ENCODE measurements around the gene CD164. TPM values are rescaled to one million over a fixed set of nuclear protein-coding genes. Genes with fewer than 3 reads are reported as not detected.

CD164 gene
- total and polyA plus RNA-seq, 7 experiments from 2014 or later = 149 to 275 (median 206) TPM

DNA sequence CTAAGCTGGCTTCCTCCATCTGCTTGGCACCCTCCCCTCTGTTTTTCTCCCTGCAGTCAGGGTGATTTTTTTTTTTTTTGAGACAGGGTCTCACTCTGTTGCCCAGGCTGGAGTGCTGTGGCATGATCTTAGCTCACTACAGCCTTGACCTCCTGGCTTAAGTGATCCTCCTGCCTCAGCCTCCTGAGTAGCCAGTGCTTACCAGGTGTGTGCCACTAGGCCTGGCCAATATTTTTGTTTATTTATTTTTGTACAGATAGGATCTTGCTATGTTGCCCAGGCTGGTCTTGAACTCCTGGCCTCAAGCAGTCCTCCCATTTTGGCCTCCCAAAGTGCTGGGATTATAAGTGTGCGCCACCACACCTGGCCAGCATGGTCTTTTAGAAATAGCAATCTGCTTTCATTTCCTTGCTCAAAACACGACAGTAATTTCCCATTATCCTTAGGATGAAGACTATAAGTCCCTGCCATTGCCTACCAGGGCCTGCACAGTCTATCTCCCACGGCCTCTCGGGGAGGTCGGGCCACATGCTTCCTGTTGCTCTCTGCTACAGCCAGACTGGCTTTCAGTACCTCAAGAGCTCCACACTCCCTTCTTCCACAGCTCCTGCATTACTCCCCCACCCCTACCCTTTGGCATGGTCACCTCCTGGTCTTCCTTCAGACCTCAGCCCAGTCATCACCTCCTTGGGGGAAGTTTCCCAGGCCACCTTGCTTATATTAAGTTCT is 11.1 kb upstream of the CD164 start:
- Mint-ChIP-seq H3K27ac (peak overlapping the region in 1 of 9 donors; percentile 14), H3K4me3 (no peak overlapping the region), H3K36me3 (peaks cover 0 to 2% (median 0%) of the 10 kb centered on the region in 5 donors), H3K4me1 (peaks cover 4 to 14% (median 10%) of the 10 kb centered on the region in 7 donors), H3K9me3 (no peaks in the 10 kb centered on the region), H3K27me3 (peaks cover 0 to 2% (median 0%) of the 10 kb centered on the region in 5 donors)
- ChIA-PET POLR2A (interaction anchor here (0.6 to 0.7 kb wide), 2 partner anchors 47 to 86 kb away, joined by 3 read pairs; partner anchors contain the start of gene SMPD2), CTCF (interaction anchor here (0.7 to 1.0 kb wide), 4 partner anchors 8 to 11 kb away, joined by 3 to 5 read pairs (median 4); partner anchors contain the start of gene CD164)
- Histone ChIP-seq H3K4me3 (ENCODE audit: low read length) (no peak overlapping the region), H3K27me3 (ENCODE audit: control insufficient read depth in 2 of 2, insufficient read depth in 2 of 2, low read length in 2 of 2) (no peaks in the 10 kb centered on the region), H3K4me1 (ENCODE audit: control insufficient read depth in 2 of 2, insufficient read depth in 2 of 2, low read length in 2 of 2) (no peaks in the 10 kb centered on the region), H3K27ac (ENCODE audit: low read depth, low read length) (no peak overlapping the region), H3K9me3 (ENCODE audit: control insufficient read depth in 2 of 3, low read length in 3 of 3) (no peaks in the 10 kb centered on the region), H3K36me3 (ENCODE audit: control insufficient read depth in 2 of 3, insufficient read depth in 3 of 3, low read length in 3 of 3) (no peaks in the 10 kb centered on the region)
- ATAC-seq (no peak), DNase-seq (no peak)
- intact Hi-C loops (cut with micrococcal nuclease) = no loop called here

DNA sequence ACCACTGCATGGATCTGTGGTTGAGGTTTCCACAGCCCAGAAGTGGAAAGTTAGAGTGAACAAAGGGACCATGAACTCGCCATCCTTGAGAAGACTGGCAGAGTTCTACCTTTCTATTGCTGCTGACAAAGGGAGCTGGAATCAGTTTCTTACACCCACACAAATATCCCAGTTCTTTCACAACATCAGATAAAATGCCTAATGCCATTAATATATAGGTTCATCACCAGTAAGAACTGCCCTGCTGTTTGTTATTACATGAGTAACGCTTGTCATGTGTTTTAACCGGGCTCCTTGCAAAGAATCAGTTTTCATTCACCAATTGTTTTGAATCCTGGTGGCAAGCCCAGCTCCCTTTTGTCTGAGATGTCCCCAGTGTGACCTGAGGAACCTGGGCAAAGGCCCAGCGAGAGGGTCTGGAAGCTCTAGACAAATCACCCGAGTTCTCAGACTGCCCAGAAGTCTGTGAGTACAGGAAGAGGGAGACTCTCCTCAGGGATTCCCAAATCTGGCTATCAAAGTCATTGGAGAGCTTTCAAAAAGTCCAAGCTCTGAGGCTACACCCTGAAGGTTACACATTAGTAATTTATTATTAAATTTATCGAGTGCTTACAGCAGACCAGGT is 7.5 kb upstream of the CD164 start:
- DNase-seq (no peak), ATAC-seq (no peak)
- peaks cover 0 to 5% (median 0%) of the 10 kb centered on the region in 5 donors for H3K36me3 Mint-ChIP-seq
- H3K27me3 ChIP-seq (ENCODE audit: control insufficient read depth in 2 of 2, insufficient read depth in 2 of 2, low read length in 2 of 2) = no peaks in the 10 kb centered on the region
- H3K4me1 Mint-ChIP-seq = peaks cover 10 to 23% (median 18%) of the 10 kb centered on the region in 7 donors
- H3K9me3 ChIP-seq (ENCODE audit: control insufficient read depth in 2 of 3, low read length in 3 of 3) = no peaks in the 10 kb centered on the region
- H3K4me1 ChIP-seq (ENCODE audit: control insufficient read depth in 2 of 2, insufficient read depth in 2 of 2, low read length in 2 of 2) = no peaks in the 10 kb centered on the region
- no peaks in the 10 kb centered on the region for H3K36me3 ChIP-seq (ENCODE audit: control insufficient read depth in 2 of 3, insufficient read depth in 3 of 3, low read length in 3 of 3)
- ChIA-PET POLR2A (interaction anchor here (1.0 kb wide), 1 partner anchor 65 kb away, joined by 4 read pairs; no protein-coding TSS in a partner anchor), CTCF (interaction anchor here (0.6 kb wide), 1 partner anchor 80 kb away, joined by 3 read pairs; no protein-coding TSS in a partner anchor)
- peak overlapping the region in 1 of 9 donors; percentile 25 for H3K27ac Mint-ChIP-seq
- H3K4me3 ChIP-seq (ENCODE audit: low read length) = no peak overlapping the region
- intact Hi-C loops (cut with micrococcal nuclease) = no loop called here
- no peak overlapping the region for H3K4me3 Mint-ChIP-seq
- H3K27me3 Mint-ChIP-seq = peaks cover 0 to 10% (median 0%) of the 10 kb centered on the region in 5 donors
- H3K9me3 Mint-ChIP-seq = no peaks in the 10 kb centered on the region
- no peak overlapping the region for H3K27ac ChIP-seq (ENCODE audit: low read depth, low read length)

DNA sequence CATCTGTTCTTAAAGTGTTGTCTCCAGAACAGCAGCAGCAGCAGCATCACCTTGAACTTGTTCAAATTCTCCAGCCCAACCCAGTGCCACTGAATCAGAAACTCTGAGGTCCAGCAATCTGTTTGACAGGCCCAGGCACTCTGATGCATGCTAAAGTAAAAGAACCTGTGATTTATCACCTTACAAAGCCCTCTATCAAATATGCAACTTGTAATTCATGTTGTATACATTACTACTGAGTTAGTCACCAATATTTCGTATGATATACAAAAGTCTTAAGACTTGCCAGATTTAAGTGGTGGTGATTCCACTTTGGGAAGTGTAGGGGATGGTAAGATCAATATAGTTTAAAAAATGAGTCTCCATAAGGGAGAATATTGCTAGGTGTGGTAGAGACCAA is 6.0 kb upstream of the CD164 start:
- DNase-seq = no peak
- no peak overlapping the region for H3K4me3 Mint-ChIP-seq
- peaks cover 0 to 5% of the 10 kb centered on the region in 2 donors for H3K4me1 ChIP-seq (ENCODE audit: control insufficient read depth in 2 of 2, insufficient read depth in 2 of 2, low read length in 2 of 2)
- H3K27me3 Mint-ChIP-seq = peaks cover 0 to 12% (median 0%) of the 10 kb centered on the region in 5 donors
- H3K36me3 ChIP-seq (ENCODE audit: control insufficient read depth in 2 of 3, insufficient read depth in 3 of 3, low read length in 3 of 3) = no peaks in the 10 kb centered on the region
- no peaks in the 10 kb centered on the region for H3K9me3 Mint-ChIP-seq
- H3K9me3 ChIP-seq (ENCODE audit: control insufficient read depth in 2 of 3, low read length in 3 of 3) = no peaks in the 10 kb centered on the region
- ChIA-PET CTCF (no interaction called here), POLR2A (interaction anchor here (0.7 kb wide), 1 partner anchor 1479 kb away, joined by 3 read pairs; no protein-coding TSS in a partner anchor)
- peaks cover 0 to 5% (median 0%) of the 10 kb centered on the region in 5 donors for H3K36me3 Mint-ChIP-seq
- no peak overlapping the region for H3K4me3 ChIP-seq (ENCODE audit: low read length)
- intact Hi-C loops (cut with micrococcal nuclease) = no loop called here
- H3K4me1 Mint-ChIP-seq = peaks cover 15 to 37% (median 26%) of the 10 kb centered on the region in 7 donors
- H3K27me3 ChIP-seq (ENCODE audit: control insufficient read depth in 2 of 2, insufficient read depth in 2 of 2, low read length in 2 of 2) = no peaks in the 10 kb centered on the region
- ATAC-seq = no peak
- H3K27ac ChIP-seq (ENCODE audit: low read depth, low read length) = no peak overlapping the region
- H3K27ac Mint-ChIP-seq = peak overlapping the region in 1 of 9 donors; percentile 48

DNA sequence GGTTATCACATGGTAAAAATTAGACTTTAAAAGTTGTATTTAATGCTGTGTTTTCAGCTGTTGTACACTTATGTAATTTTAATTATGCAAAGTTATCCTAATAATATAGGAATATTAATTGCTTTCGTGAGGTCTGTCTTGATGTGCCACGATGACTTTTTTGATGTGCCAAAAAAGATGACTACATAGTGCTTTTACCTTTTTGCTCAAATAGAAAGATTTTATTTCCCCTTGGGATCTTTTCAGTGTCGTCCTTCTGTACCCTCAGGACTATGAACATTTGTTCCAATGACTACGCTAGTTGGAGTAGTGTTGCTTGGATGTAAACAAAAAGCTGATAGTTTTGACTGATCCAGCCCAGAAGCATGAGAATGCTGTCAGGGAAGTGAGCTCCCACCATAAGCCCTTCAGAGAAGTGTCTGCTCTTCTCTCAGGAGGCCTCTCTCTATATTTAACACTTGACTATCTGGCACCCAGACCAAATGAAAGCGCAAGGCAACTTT is 1.2 kb upstream of the CD164 start:
- Histone ChIP-seq H3K36me3 (ENCODE audit: control insufficient read depth in 2 of 3, insufficient read depth in 3 of 3, low read length in 3 of 3) (no peaks in the 10 kb centered on the region), H3K27me3 (ENCODE audit: control insufficient read depth in 2 of 2, insufficient read depth in 2 of 2, low read length in 2 of 2) (no peaks in the 10 kb centered on the region), H3K4me1 (ENCODE audit: control insufficient read depth in 2 of 2, insufficient read depth in 2 of 2, low read length in 2 of 2) (peaks cover 15 to 27% of the 10 kb centered on the region in 2 donors), H3K9me3 (ENCODE audit: control insufficient read depth in 2 of 3, low read length in 3 of 3) (no peaks in the 10 kb centered on the region), H3K4me3 (ENCODE audit: low read length) (peak overlapping the region; percentile 89), H3K27ac (ENCODE audit: low read depth, low read length) (peak overlapping the region; percentile 95)
- Mint-ChIP-seq H3K36me3 (peaks cover 0 to 20% (median 5%) of the 10 kb centered on the region in 5 donors), H3K27ac (peak overlapping the region; percentile 92 to 100 (median 99)), H3K4me1 (peaks cover 29 to 51% (median 44%) of the 10 kb centered on the region in 7 donors), H3K9me3 (peaks cover 0 to 4% (median 0%) of the 10 kb centered on the region in 11 donors), H3K4me3 (peak overlapping the region; percentile 88 to 99 (median 98)), H3K27me3 (peaks cover 0 to 12% (median 0%) of the 10 kb centered on the region in 5 donors)
- CTCF ChIA-PET = interaction anchor here (0.6 to 6.0 kb wide), 20 partner anchors 9 to 817 kb away, joined by 3 to 94 read pairs (median 4); partner anchors contain the start of genes CDC40, PPIL6, SMPD2 and ZBTB24
- peak in 1 of 9 donors; percentile 2 for DNase-seq
- POLR2A ChIA-PET = interaction anchor here (0.6 to 4.4 kb wide), 26 partner anchors 10 to 1491 kb away, joined by 3 to 47 read pairs (median 6); partner anchors contain the start of genes AK9, AMD1, CEP57L1 and FIG4
- intact Hi-C loops (cut with micrococcal nuclease) = loop anchor here (1.0 to 5.0 kb wide), 25 partner anchors 72 to 1666 kb away; partner anchors contain the start of genes RPF2 (in 2 of the 2), SCML4 (in 2 of the 2), AK9 (in 1 of the 2) and AMD1 (in 1 of the 2)
- no peak for ATAC-seq

DNA sequence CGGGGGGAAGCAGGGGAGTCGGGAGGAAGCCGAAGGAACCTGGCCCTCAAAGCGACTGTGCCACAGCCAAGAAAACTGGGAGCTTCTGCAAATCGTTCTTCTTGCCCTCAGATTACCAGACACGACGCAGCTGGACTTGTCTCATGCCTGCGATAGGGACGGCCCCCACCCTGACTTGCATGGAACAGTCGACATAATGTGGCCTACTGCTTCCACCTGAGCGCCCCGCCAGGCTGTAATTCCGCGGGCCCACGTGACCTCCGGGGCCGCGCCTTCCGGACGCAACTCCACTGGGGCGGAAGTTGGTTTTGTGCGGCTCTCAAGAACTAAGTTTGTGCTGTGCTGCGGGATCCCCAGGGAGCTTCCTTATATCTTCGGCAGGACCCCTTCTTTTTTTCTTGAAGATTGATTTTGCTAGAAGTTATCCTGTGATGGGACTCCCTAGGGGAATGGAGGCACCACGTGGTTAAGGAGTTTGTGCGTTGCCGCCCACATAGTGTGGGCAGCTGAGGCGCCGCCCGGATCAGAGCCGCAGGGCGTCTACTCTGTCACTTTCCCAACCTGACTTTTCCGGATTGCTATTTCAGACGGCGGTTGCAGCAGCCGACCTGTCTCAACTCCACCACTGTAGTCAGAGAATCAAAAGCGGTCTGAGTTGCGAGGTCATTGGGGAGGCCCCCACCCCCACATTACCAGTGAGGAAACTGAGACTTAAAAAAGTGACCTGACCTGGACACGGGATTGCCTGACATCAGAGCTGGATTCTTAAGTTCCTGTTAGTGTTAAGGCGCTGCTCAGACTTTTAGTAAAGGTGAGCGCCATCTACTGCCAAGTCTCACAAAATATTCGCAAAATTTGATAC is 540 bp upstream of the CD164 start:
- Histone ChIP-seq H3K4me3 (ENCODE audit: low read length) (peak overlapping the region; percentile 89), H3K4me1 (ENCODE audit: control insufficient read depth in 2 of 2, insufficient read depth in 2 of 2, low read length in 2 of 2) (peaks cover 22 to 32% of the 10 kb centered on the region in 2 donors), H3K27ac (ENCODE audit: low read depth, low read length) (peak overlapping the region; percentile 95), H3K27me3 (ENCODE audit: control insufficient read depth in 2 of 2, insufficient read depth in 2 of 2, low read length in 2 of 2) (no peaks in the 10 kb centered on the region), H3K9me3 (ENCODE audit: control insufficient read depth in 2 of 3, low read length in 3 of 3) (no peaks in the 10 kb centered on the region), H3K36me3 (ENCODE audit: control insufficient read depth in 2 of 3, insufficient read depth in 3 of 3, low read length in 3 of 3) (no peaks in the 10 kb centered on the region)
- ChIA-PET POLR2A (interaction anchor here (0.6 to 4.4 kb wide), 38 partner anchors 9 to 1492 kb away, joined by 3 to 47 read pairs (median 5); partner anchors contain the start of genes AK9, AMD1, CDK19 and CEP57L1), CTCF (interaction anchor here (0.6 to 6.0 kb wide), 23 partner anchors 10 to 816 kb away, joined by 3 to 94 read pairs (median 4); partner anchors contain the start of genes CDC40, PPIL6, SMPD2 and ZBTB24)
- peak overlapping the region; percentile 88 to 99 (median 98) for H3K4me3 Mint-ChIP-seq
- peaks cover 34 to 58% (median 51%) of the 10 kb centered on the region in 7 donors for H3K4me1 Mint-ChIP-seq
- peaks cover 0 to 26% (median 10%) of the 10 kb centered on the region in 5 donors for H3K36me3 Mint-ChIP-seq
- intact Hi-C loops (cut with micrococcal nuclease) = loop anchor here (1.0 to 5.0 kb wide), 36 partner anchors 10 to 1924 kb away; partner anchors contain the start of genes CDC40 (in 2 of the 2), CEP57L1 (in 2 of the 2), MICAL1 (in 2 of the 2) and PPIL6 (in 2 of the 2)
- H3K9me3 Mint-ChIP-seq = peaks cover 0 to 4% (median 0%) of the 10 kb centered on the region in 11 donors
- peaks cover 0 to 7% (median 0%) of the 10 kb centered on the region in 5 donors for H3K27me3 Mint-ChIP-seq
- peak; percentile 82 for ATAC-seq
- peak; percentile 90 to 97 (median 96) for DNase-seq
- H3K27ac Mint-ChIP-seq = peak overlapping the region; percentile 92 to 100 (median 99)

Data from naive thymus-derived CD4-positive, alpha-beta T cell (primary cell).